MM.1S (cell line): ENCODE measurements around the gene AUTS2.

ENCODE experiments used
- DNase-seq: peaks from one replicate; pipeline ENCODE4 v3.0.0-alpha.2; 2015
- H2AFZ ChIP-seq: fragments of 300-600 bp; sonication (generic); 2 replicates; pipeline ENCODE4 v1.6.0; 2016; ENCODE audit warnings: antibody characterized with exemption, low read length
- H3F3A ChIP-seq: fragments of 300-600 bp; sonication (generic); 2 replicates; pipeline ENCODE4 v1.6.1; 2016; ENCODE audit warnings: mild to moderate bottlenecking, antibody characterized with exemption, low read length, moderate library complexity, mixed read lengths; ENCODE audit not compliant: insufficient read depth
- H3K27ac ChIP-seq: fragments of 300-600 bp; sonication (generic); 2 replicates; pipeline ENCODE4 v1.5.1; 2016; ENCODE audit warnings: mild to moderate bottlenecking, low read length
- H3K27me3 ChIP-seq: fragments of 300-600 bp; sonication (generic); replicated peaks from 2 replicates; pipeline ENCODE4 v1.6.0; 2016; ENCODE audit warnings: low read length; ENCODE audit not compliant: insufficient read depth
- H3K36me3 ChIP-seq: fragments of 300-600 bp; sonication (generic); replicated peaks from 2 replicates; pipeline ENCODE4 v1.6.1; 2016; ENCODE audit warnings: mild to moderate bottlenecking, low read length, mixed read lengths; ENCODE audit not compliant: insufficient read depth
- H3K4me1 ChIP-seq: fragments of 300-600 bp; sonication (generic); 2 replicates; pipeline ENCODE4 v1.6.1; 2016; ENCODE audit warnings: low read length, mixed read lengths
- H3K4me2 ChIP-seq: fragments of 300-600 bp; sonication (generic); 2 replicates; pipeline ENCODE4 v1.6.0; 2016; ENCODE audit warnings: low read depth, low read length
- H3K4me3 ChIP-seq: fragments of 300-600 bp; sonication (generic); 2 replicates; pipeline ENCODE4 v1.5.1; 2016; ENCODE audit warnings: low read length, mixed read lengths
- H3K79me2 ChIP-seq: fragments of 300-600 bp; sonication (generic); 2 replicates; pipeline ENCODE4 v1.6.1; 2016; ENCODE audit warnings: mixed run types, low read length, mixed read lengths
- H3K9ac ChIP-seq: fragments of 300-600 bp; sonication (generic); 2 replicates; pipeline ENCODE4 v1.6.1; 2016; ENCODE audit warnings: low read length, mixed read lengths
- H3K9me2 ChIP-seq: fragments of 300-600 bp; sonication (generic); replicated peaks from 2 replicates; pipeline ENCODE4 v1.6.1; 2016; ENCODE audit warnings: mild to moderate bottlenecking, low read length, mixed read lengths; ENCODE audit not compliant: insufficient read depth
- H3K9me3 ChIP-seq: fragments of 300-600 bp; sonication (generic); replicated peaks from 2 replicates; pipeline ENCODE4 v1.6.1; 2016; ENCODE audit warnings: mild to moderate bottlenecking, low read length, mixed read lengths; ENCODE audit not compliant: insufficient read depth
- H4K20me1 ChIP-seq: fragments of 300-600 bp; sonication (generic); 2 replicates; pipeline ENCODE4 v1.6.1; 2016; ENCODE audit warnings: mild to moderate bottlenecking, low read length, moderate library complexity, mixed read lengths; ENCODE audit not compliant: insufficient read depth
- CTCF ChIP-seq: fragments of 300-600 bp; sonication (generic); IDR thresholded peaks from 2 replicates; pipeline ENCODE4 v1.5.1; 2016; ENCODE audit warnings: antibody characterized with exemption, low read length, mixed read lengths
- EZH2 ChIP-seq: fragments of 300-600 bp; sonication (generic); optimal IDR thresholded peaks from 2 replicates; pipeline ENCODE3; 2017; ENCODE audit warnings: low read depth, mild to moderate bottlenecking, antibody characterized with exemption, low read length, mixed read lengths
- EZH2phosphoT487 ChIP-seq: fragments of 300-600 bp; sonication (generic); IDR thresholded peaks from 2 replicates; pipeline ENCODE4 v1.6.1; 2018; ENCODE audit warnings: antibody characterized with exemption, low read length

Gene AUTS2

GRCh38 chr7:70597066-70597465 lies 998.8 kb downstream of the AUTS2 start:
- no peaks in the 10 kb centered on the region for H3K36me3 ChIP-seq
- no peaks in the 10 kb centered on the region for H3K27me3 ChIP-seq
- TF ChIP-seq EZH2 (no peak), CTCF (no peak), EZH2phosphoT487 (no peak)
- no peak for DNase-seq
- no peaks in the 10 kb centered on the region for H3K9me2 ChIP-seq
- H3K79me2 ChIP-seq, result no peaks in the 10 kb centered on the region
- no peak overlapping the region for H3K9ac ChIP-seq
- H4K20me1 ChIP-seq, result no peaks in the 10 kb centered on the region
- H3F3A ChIP-seq, result no peaks in the 10 kb centered on the region
- no peaks in the 10 kb centered on the region for H3K9me3 ChIP-seq
- H2AFZ ChIP-seq, result no peak overlapping the region
- H3K4me2 ChIP-seq, result peak overlapping the region; percentile 47; the same call in 1 of the 2 replicates
- no peak overlapping the region for H3K27ac ChIP-seq
- peak overlapping the region; percentile 49; the same call in 1 of the 2 replicates for H3K4me3 ChIP-seq
- no peaks in the 10 kb centered on the region for H3K4me1 ChIP-seq

- no peaks in the 10 kb centered on the region for H3K27me3 ChIP-seq
- TF ChIP-seq CTCF (no peak), EZH2 (no peak), EZH2phosphoT487 (no peak)
- H3K36me3 ChIP-seq, result no peaks in the 10 kb centered on the region
- H2AFZ ChIP-seq, result no peak overlapping the region
- no peak overlapping the region for H3K9ac ChIP-seq
- H3K9me3 ChIP-seq, result no peaks in the 10 kb centered on the region
- H3F3A ChIP-seq, result no peaks in the 10 kb centered on the region
- no peaks in the 10 kb centered on the region for H3K9me2 ChIP-seq
- H3K4me3 ChIP-seq, result no peak overlapping the region
- no peaks in the 10 kb centered on the region for H3K79me2 ChIP-seq
- H4K20me1 ChIP-seq, result no peaks in the 10 kb centered on the region
- H3K4me1 ChIP-seq, result no peaks in the 10 kb centered on the region
- no peak overlapping the region for H3K27ac ChIP-seq
- DNase-seq, result no peak
- H3K4me2 ChIP-seq, result no peak overlapping the region
Observed at GRCh38 chr7:70598976-70599375, 1000.7 kb downstream of the AUTS2 start.

- no peak for DNase-seq
- Histone ChIP-seq H2AFZ (no peak overlapping the region), H4K20me1 (no peaks in the 10 kb centered on the region), H3K36me3 (no peaks in the 10 kb centered on the region), H3K27ac (no peak overlapping the region), H3K4me1 (no peaks in the 10 kb centered on the region), H3K27me3 (no peaks in the 10 kb centered on the region), H3K9me2 (no peaks in the 10 kb centered on the region), H3K9me3 (no peaks in the 10 kb centered on the region), H3K4me2 (no peak overlapping the region), H3K9ac (no peak overlapping the region), H3K79me2 (no peaks in the 10 kb centered on the region), H3F3A (no peaks in the 10 kb centered on the region), H3K4me3 (no peak overlapping the region)
- no peak for TF ChIP-seq EZH2phosphoT487
- no peak for TF ChIP-seq EZH2
- TF ChIP-seq CTCF, result no peak
Observed at GRCh38 chr7:70599446-70600190, 1001.3 kb downstream of the AUTS2 start.
